RCC 7860 (cell line): Measurements from ENCODE around the gene CDK18.
"Not testable (repeated sequence)": the region's sequence is repeated elsewhere in the genome, so short reads cannot be mapped to it uniquely, and the experiment has no call there.

Experiments
- DNase-seq: peaks from one replicate; pipeline ENCODE4 v3.0.0-alpha.2; 2015; ENCODE audit warnings: low spot score
- FAIRE-seq: peaks from 2 replicates; lab custom pipeline; 2012; peaks lifted over from hg19 to GRCh38; lab: Jason Lieb, UNC

CDK18 gene

DNA sequence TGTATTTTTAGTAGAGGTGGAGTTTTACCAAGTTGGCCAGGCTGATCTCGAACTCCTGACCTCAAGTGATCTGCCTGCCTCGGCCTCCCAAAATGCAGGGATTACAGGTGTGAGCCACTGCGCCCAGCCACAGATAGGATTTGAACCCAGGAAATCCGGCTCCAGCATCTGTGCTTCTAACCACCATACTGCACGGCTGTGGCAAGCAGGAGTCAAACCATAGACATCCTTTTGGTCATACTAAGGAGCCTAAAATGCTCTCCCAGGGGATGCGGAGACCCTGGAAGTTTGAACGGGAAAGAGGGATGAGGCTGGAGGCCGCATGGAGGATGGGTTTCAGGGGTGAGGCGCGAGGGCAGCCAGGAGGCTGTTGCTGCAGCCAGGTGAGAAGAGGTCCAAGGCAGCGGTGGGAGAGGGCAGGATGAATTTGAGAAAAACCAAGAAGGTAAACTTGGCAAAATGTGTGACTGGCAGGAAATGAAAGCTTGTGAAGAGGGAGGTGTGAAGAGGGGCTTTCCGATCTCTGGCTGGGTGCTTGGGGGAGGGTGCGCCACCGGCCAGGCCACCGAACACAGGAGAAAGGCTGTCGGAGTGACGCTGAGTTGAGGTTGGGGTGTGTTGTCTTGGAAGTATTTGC, 24.0 kb upstream of the CDK18 start:
- no peak for DNase-seq
- FAIRE-seq = no peak

DNA sequence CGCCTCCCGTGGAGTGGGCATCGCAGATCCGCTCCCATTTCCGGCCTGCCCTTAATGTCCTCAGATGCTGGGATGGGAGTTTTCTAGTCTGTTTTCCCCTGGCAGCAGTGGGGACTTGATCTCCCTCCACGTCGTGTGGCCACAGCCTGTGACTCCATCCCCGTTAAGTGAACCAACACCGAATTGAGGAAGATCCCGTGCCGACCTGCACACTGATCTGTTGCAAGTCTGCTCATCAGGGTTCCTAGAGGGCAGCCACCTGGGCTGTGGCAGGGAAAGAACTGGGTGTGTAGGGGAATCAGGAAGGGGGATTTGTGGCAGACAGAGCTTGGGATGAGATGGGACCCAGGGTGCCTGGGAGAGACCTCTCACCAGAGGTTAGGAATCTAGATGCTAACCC, 23.3 kb upstream of the CDK18 start:
- no peak for DNase-seq
- FAIRE-seq = no peak

DNA sequence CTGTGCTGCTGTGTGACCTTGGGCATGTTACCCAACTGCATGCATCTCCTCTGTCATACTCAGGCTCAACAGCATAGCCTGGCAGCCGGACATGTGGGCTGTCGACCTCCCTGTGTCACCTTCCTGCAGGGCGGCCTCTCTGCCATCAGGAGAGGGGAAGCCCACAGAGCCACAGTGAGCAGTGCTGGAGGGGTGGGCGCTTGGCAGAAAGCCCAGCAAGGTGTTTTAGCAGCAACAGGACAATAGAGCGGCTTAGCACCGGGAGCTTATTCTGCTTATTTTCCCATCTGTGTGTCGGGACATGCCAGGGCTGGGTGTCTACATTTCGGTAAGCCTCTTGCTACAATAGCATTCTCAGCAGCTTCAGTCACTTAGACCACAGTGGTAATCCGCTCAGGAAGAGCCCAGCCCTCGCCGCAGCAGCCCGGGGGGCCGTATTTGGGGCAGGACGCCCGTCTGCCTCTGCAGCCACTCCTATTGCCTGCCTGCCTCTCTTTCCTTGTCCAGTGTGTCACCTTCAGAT, 22.8 kb upstream of the CDK18 start:
- DNase-seq (no peak), FAIRE-seq (no peak)

DNA sequence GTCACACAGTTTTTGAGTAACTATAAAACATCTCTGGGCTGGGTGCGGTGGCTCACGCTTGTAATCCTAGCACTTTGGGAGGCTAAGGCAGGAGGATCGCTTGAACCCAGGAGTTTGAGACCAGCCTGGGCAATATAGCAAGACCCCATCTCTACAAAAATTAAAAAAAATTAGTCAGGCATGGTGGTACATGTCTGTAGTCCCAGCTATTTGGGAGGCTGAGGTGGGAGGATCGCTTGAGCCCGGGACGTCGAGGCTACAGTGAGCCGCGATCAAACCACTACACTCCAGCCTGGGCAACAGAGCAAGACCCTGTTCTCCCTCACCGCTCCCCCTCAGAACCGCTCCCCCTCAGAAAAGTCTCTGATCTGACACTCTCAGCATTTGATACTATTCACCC, 21.9 kb upstream of the CDK18 start:
- not testable (repeated sequence) for DNase-seq, FAIRE-seq

DNA sequence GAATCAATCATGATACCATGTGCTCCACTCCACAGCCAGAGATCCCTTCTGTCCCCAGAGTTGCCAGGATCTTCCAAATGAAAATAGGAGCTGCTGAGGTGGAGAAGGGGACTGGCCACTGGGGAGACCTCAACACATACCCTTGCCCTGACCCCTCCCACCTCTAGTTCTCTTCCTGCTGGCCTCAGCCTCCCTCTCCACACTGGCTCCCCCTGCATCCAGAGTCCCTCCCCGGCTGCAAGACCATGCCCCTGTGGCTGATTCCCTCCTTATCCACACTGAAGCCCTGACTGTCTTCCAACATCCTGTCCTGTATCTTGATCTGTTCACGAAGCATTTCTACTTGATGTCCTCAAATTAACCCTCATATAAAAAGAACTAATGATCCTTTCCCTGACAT, 21.1 kb upstream of the CDK18 start:
- FAIRE-seq = no peak

DNA sequence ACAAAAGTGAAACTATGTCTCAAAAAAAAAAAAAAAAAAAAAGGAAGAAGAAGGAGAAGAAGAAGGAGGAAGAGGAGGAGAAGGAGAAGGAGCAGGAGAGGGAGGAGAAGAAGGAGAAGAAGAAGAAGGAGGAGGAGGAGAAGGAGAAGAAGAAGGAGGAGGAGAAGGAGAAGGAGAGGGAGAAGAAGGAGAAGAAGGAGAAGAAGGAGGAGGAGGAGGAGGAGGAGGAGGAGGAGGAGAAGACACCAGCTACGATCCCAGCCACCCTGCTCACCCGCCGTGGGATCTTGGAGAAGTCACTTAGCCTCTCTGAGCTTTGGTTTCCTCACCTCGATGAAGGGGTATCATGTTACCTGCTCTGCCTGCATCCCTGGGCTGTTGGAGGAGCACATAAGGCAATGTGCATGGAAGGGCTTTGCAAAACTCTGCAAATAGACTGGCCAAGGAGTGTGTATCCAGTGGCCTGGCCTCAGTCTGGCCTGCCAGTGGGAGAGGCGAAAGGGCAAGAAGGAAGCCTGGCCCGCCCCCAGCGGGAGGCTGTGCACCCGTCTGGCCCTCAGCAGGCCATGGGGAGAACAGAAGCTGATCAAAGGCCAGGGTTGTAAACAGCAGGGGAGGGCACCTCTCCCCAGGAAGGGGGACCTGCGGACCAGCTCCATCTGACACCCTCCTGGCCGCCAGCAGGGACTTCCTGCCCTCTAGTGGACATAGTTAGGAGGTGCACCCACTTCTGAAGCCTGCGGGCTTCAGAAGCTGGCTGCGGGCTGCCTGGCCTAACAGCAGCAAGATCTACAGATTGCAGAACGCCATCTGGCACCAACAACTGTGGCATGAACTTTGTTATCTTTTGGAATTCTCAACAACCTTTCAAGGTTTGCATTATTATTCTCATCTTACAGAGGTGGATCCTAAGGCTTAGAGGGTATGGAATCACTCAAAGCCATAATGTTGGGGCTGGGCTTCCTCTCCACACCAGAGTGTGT, 19.2 kb upstream of the CDK18 start:
- FAIRE-seq (no peak), DNase-seq (peak; percentile 54)

More for the DNA sequence above, 21.1 kb upstream of the CDK18 start:
- no peak for DNase-seq

DNA sequence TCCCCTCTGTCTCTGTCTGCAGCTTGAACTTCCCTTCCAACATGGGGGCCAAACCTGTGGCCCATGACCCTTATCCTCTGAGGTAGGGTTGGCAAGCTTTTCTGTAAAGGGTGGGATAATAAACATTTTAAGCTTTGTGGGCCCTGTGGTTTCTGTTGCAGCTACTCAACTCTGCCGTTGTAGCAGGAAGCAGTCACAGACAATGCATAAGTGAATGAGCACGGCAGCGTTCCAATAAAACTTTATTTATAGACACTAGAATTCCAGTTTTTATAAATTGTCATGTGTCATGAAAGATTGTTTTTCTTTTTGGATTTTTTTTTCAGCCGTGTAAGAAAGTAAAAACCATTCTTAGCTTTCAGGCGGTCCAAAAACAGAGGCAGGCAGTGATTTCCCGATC, 18.2 kb upstream of the CDK18 start:
- FAIRE-seq = no peak
- no peak for DNase-seq

DNA sequence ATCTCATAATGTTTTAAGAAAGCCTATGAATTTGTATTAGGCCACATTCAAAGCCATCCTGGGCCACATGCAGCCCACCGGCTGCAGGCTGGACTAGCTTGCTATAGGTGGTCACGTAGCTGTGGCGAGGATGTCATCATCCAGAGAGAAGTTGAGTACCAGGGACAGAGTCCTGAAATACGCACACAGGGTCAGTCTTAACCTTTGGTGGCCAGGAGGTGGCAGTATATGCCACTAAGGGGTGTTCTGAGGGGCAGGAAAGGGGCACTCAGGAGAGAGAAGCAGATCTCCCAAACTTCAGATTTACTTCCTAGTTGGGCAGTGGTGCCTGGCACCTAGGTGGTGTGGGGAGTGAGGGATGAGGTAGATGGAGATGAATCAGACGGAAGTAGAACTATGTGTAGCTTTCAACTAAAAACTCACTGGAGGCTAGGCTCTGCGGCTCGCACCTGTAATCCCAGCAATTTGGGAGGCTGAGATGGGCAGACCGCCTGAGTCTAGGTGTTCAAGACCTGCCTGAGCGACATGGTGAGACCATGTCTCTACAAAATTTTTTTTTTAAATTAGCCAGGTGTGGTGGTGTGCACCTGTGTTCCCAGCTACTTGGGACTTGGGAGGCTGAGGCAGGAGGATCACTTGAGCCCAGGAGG, 16.3 kb upstream of the CDK18 start:
- peak; percentile 42 for DNase-seq
- no peak for FAIRE-seq

DNA sequence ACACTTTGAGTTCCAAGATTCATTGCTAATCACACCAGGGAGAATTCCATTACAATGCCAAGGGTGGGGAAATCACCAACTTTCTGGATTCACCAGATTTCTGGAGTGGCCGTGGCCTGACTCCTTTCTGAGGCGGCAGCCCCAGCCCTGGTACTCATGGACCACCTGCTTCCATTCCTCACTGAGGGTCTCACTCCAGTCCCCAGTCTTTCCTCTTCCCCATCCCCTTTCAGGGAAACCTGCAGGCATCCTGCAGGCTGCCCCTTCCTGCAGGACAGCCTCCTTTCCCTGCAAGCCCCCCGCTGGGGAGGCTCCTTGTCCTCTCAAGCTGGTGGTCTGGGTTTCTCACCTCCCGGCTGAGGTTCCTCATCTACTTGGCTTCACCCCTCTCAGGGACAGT, 12.7 kb upstream of the CDK18 start:
- FAIRE-seq (no peak), DNase-seq (no peak)

DNA sequence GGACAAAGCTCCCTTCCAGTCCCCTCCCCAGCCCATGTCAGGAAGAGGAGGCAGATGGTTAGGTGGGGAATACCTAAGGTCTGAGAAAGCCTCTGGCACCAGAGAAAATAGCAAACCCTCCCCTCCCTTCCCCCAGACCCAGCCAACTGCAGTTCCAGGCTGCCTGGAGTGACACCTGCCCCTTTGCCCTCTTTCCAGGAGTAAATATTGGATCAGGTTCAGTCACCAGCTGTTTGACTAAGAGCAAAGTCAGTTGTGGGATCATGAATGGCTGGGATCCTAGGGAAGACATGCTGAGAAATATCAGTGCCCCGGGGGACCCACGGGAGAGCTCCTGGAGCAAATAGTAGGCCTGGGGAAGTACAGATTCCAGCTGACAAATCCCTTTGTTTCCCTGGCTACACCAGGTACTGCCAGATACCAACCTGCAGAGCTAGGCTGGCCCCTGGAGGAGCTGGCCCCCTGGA, 12.2 kb upstream of the CDK18 start:
- FAIRE-seq = no peak
- DNase-seq = no peak

DNA sequence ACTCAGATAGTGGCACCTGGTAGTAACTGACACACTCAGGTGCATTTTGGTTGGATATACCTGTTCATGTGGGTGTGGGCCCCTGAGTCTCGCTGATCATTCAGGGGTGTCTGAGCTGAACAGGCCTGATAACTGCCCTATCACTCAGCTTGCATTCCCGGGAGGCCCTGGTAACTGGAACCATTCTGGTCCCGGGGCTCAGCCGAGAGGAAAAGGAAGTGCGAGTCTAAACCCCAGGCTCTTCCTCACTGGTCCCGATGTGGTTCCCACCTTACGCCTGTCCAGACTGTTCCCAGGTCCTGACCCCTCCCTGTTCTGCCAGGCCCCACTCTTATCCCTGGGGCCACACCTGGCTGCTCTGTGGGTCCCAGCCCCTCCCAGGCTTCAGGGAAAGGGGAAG, 11.7 kb upstream of the CDK18 start:
- FAIRE-seq = no peak

DNA sequence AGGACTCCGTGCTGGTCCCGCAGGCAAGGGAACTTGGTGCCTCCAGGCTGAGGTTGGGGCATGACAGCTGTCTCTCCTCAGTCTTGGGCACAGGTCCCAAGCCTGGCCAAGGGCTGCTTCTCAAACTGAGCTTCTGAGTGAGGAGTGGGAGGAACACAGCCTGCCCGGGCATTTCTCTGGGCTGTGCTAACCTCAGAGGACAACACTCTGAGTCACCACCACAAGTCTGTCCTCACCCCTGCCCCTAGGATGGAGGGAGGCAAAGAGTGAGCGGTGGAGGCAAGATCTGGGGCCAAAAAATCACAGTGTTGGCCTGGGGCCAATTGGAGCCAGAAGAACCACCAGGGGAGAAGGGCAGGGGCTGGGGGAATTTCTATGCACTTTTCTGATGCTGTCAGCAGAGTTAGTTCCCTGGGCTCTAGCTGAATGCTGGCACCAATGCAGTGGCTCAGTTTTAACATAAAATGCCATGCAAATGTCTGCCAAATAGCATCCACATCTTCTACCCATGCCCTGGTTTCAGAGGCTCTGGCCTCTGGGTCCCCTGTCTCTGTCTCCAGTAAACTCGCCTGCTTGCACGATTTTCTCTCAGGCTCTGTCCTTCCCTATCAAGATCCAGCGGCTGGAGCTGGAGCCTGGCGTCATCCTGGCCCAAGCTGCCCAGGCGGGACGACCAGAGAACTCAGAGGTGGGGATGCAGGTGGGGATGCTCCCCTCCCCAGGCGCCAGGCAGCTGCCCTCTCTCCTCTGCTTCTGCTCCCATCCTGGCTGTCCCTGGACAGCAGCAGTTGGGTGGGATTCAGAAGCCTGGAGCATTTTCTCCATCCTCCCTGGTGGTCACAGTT, 11.0 kb upstream of the CDK18 start:
- FAIRE-seq = peak; percentile 72
- peak; percentile 65 for DNase-seq

More for the DNA sequence above, 11.7 kb upstream of the CDK18 start:
- DNase-seq = no peak

DNA sequence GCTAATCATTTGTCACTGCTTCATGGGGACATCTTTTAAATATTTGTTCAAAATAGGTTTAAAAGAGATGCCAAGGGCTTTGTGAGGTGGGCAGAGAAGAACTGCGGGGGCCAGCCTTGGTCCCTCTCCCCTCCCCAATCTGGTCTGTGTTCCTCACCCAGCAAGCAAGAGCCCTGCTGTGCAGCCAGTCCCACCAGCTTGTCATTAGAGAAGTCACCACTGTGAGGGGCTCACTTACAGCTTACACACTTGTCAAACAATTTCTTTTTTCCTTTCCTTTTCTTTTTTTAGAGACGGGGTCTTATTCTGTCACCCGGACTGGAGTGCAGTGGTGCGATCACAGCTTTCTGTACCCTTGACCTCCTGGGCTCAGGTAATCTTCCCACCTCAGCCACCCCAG, 10.4 kb upstream of the CDK18 start:
- DNase-seq (no peak), FAIRE-seq (no peak)

DNA sequence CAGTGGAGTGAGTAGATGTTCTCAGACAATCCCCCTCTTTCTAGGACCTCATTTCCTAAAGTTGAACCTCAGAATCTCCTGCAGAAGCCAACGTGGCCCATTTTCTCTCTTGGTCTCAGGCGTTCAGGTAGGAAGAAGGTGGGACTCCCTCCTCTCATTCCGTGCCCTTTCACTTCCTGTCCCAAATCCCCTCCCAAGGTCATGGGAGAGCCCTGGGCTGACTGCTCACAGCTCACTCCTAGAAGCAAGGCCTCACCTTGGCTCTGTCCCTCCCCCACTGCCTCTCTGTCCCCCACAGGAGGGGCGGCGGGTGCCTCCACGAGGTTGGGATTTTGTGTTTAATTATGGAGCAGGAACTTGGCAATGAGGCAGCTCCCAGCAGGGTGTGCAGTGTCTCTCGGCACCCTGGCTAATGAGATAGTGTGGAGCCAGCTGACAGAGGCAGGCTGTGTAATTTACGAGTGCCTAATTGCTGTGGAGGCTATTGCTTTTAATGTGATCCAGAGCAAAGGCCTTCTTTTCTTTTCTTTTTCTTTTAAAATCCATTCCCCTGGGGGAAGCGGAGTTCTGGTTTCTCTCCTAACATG, 9.1 kb upstream of the CDK18 start:
- FAIRE-seq (no peak), DNase-seq (no peak)

DNA sequence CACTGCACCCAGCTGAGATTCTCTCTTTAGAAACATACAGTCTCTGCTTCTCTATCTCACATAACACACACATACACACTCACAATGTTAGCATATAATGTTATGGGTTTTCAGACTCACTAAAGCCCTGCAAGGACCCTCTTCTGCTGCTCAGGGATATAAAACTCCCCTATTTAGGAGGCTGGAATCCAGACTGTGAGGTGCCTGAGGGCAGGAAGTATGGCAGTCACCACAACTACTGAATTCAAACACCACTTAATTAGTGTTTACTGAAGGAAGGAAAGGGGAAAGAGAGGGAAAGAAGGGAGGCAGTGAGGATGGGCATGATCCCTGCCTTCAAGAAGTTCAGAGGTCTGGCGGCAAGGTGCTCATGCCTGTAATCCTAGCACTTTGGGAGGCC, 7.8 kb upstream of the CDK18 start:
- DNase-seq (no peak), FAIRE-seq (no peak)

DNA sequence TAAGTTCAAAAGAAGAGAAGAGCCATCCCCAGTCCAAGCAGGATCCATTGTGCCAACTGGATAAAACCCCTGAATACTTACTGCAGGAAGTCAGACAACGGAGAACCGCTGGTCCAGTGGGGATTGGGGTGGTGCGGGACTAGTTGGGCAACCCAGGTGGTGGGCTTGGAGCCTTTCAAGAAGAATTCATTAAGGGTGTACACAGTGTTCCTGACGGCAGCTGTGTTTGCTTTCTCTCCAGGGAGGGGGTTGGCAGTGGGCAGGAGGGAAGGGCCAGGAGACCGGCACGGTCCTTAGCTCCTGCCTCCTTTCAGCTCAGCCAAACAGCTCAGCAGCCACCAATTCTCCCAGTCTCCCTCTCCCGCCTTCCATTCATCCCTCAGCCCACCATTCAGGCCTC, 7.1 kb upstream of the CDK18 start:
- DNase-seq = no peak
- FAIRE-seq = no peak

DNA sequence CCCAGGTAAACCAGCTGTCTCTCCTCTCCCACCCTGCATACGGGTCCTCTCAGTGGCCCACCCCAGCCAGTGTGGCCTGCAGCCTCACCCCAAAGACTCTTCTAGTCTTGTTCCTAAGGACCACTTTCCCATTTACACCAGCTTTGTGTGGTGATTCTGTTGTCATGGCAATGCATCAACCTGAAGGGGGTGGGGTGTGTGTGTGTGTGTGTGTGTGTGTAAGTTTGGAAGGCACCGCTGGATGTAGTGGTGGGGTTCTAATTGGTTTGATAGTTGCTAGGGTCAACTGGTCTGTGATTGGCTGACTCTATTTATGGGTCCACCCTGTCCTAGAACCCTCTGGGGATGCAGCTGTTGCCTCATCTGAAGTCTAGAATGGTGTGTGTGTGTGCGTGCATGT, 4.7 kb upstream of the CDK18 start:
- FAIRE-seq = no peak
- no peak for DNase-seq

DNA sequence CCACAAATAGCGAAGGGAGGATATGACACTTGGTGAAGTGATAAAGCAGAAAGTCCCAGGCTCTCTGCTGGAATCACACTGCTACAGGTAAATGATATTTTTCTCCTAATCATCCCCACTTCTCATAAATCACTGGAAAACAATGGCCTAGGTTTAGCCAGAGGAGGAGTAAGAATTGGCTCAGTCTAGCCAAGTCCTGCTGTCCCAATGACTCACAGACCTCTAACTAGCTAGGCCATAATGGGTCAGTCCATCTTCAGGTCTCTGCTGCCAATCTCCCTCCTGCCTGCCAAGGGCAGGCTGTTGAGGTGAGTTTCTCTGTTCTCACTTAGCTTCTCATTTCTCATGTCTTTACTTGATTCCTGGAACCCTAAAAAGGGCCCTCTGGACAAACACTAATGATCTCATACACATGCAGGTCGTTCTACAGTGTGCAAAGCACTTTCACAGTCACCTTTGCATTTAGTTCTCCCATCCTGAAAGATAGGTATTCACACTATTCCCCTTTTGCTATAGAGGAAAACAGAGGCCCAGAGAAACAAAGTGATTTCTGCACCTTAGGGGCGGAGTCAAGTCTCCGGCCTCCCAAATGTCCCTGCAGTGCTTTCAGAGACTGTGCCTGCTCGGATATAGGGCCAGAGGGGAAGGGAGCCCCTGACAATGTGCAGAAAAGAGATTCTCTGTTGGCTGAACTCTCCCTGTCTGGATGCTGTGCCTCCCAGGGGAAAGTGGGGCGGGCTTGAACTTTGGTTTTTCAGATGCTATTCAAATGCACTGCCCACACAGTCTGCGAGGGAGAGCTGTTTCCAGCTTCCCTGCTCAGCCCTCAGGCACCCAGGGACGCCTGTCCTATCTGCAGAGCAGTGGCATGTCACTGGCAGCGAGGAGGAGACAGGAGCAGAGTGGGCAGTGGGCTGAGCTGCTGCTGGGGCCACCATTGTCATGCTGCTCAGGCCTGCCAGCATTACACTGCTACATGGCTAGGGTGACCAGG, 3.9 kb upstream of the CDK18 start:
- FAIRE-seq (no peak), DNase-seq (peak; percentile 8)
